C4-2B (cell line): ENCODE measurements around the gene LRP5.

Experiments
- CTCF ChIP-seq: fragments of 450-650 bp; conservative IDR thresholded peaks from 2 replicates; pipeline ENCODE4 v1.5.1; 2017; ENCODE audit warnings: mild to moderate bottlenecking
- ZFX ChIP-seq: fragments of 450-650 bp; IDR thresholded peaks from 2 replicates; pipeline ENCODE4 v1.6.1; 2017

GRCh38 chr11:68437927-68438657 lies 125.7 kb downstream of the LRP5 start:
- TF ChIP-seq CTCF (no peak), ZFX (no peak)
